Cardiac fibroblast (primary cell): ENCODE results near the gene PDGFRA.
"Not testable (repeated sequence)": the region's sequence is repeated elsewhere in the genome, so short reads cannot be mapped to it uniquely, and the experiment has no call there.

Source experiments
- DNase-seq, 2 donors: peaks; one replicate each; pipeline versions ENCODE4 v3.0.0 to v3.0.0-alpha.2; 2010; ENCODE audit warnings: low read depth in 2 of 2
- H3K4me3 ChIP-seq, 2 donors: replicated peaks in 1 of 2; 1 replicate in 1 of 2; 2 replicates in 1 of 2; pipeline ENCODE4 v1.5.1; 2011; ENCODE audit warnings: low read depth in 2 of 2, low read length in 2 of 2, mild to moderate bottlenecking in 2 of 2, moderate library complexity in 1 of 2
- TF ChIP-seq, protein P1 (sequence below): IDR thresholded peaks from one replicate; pipeline ENCODE4 v1.5.1; 2011; ENCODE audit warnings: low read depth, mild to moderate bottlenecking, low read length, inconsistent platforms

The PDGFRA gene

DNA sequence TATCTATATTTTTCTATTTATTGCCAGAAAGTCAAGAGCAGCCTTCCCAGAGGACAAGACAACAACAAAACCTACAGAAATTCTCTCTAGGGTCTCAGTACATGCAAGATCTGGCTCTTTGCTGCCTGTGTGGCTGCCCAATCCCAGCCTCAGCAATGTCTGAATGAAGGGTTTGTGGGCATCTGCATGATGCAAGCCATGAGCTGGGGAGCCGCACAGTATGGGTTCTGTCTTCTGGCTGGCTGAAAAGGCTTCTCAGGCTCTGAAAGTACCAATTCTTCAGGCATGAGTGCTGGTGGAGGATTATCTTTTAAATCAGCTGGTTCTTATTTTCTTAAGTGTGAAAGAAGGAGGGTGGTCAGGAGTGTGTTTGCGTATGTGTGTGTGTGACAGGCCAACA, 104.6 kb downstream of the PDGFRA start:
- no peak overlapping the region for H3K4me3 ChIP-seq
- TF ChIP-seq, protein P1, sequence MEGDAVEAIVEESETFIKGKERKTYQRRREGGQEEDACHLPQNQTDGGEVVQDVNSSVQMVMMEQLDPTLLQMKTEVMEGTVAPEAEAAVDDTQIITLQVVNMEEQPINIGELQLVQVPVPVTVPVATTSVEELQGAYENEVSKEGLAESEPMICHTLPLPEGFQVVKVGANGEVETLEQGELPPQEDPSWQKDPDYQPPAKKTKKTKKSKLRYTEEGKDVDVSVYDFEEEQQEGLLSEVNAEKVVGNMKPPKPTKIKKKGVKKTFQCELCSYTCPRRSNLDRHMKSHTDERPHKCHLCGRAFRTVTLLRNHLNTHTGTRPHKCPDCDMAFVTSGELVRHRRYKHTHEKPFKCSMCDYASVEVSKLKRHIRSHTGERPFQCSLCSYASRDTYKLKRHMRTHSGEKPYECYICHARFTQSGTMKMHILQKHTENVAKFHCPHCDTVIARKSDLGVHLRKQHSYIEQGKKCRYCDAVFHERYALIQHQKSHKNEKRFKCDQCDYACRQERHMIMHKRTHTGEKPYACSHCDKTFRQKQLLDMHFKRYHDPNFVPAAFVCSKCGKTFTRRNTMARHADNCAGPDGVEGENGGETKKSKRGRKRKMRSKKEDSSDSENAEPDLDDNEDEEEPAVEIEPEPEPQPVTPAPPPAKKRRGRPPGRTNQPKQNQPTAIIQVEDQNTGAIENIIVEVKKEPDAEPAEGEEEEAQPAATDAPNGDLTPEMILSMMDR: no peak
- DNase-seq: no peak

DNA sequence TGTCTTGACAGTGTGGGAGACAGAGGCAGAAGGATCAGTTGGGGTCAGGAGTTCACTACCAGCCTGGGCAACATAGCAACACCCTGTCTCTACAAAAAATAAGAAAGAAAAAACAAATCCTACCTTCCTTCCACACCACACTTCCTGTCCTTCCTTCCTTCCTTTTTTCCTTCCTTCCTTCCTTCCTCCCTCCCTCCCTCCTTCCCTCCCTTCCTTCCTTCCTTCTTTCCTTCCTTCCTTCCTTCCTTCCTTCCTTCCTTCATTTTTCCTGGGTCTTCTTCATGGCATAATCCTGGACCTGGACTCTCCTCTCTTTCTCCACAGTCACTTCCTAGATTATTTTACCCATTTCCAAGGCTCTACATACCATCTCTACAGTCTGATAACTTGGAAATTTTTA, 105.7 kb downstream of the PDGFRA start:
- not testable (repeated sequence) for H3K4me3 ChIP-seq, DNase-seq

DNA sequence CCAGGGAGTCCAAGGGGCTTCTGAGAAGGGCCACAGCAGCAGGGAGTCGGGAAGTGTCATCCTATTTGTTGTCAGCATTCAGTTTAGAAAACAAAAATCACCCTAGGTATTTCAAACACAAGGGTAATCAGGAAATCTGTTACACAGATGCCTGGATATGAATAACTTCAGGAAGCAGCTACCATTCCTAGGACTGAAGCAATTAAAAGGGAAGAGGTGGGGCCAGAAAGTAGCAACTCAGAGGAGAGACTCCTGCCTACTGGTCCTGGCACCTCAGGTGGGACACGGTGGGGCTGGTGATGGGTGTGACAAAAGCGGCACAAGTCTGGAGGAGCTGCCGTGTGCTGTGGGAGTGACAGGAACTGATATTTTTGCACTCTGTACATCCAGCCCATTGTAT, 107.9 kb downstream of the PDGFRA start:
- TF ChIP-seq, protein P1: no peak
- H3K4me3 ChIP-seq: no peak overlapping the region
- no peak for DNase-seq

GRCh38 chr4:54342067-54342466, 113.0 kb downstream of the PDGFRA start:
- not testable (repeated sequence) for DNase-seq, H3K4me3 ChIP-seq
